MCF 10A (cell line): Measurements from ENCODE around the gene DPF1. TPM values are rescaled to one million over a fixed set of nuclear protein-coding genes. Genes with fewer than 3 reads are reported as not detected.

ENCODE experiments used
- BruUV-seq: library from RNA; stranded (reverse); fragments of 400-500 nt; replicated peaks from 2 replicates; lab custom pipeline; 2021; lab: Mats Ljungman, UMichigan
- CTCF ChIA-PET: fragments of 300-600 bp; sonication (Branson Sonifier 250); formaldehyde crosslinking; extraction: SDS; loops from one replicate; lab custom pipeline; 2021; ENCODE audit warnings: antibody characterized with exemption, inconsistent platforms; lab: Yijun Ruan, JAX
- POLR2A ChIA-PET: fragments of 300-600, 350-650 bp; sonication (Branson Sonifier 250); formaldehyde crosslinking; extraction: SDS; loops from one replicate; lab custom pipeline; 2020; ENCODE audit warnings: antibody characterized with exemption, inconsistent platforms; lab: Yijun Ruan, JAX
- DNase-seq: peaks from one replicate; pipeline ENCODE4 v3.0.0-alpha.2; 2018; ENCODE audit not compliant: unreplicated experiment
- H3K27ac Mint-ChIP-seq: one replicate; pipeline ENCODE4 v1.8.0; 2022; ENCODE audit warnings: mild to moderate bottlenecking, low read depth, mixed read lengths; ENCODE audit not compliant: unreplicated experiment
- H3K27me3 Mint-ChIP-seq: one replicate; pipeline ENCODE4 v1.8.0; 2022; ENCODE audit warnings: mixed read lengths; ENCODE audit not compliant: insufficient read depth, unreplicated experiment
- H3K36me3 Mint-ChIP-seq: one replicate; pipeline ENCODE4 v1.8.0; 2022; ENCODE audit warnings: mild to moderate bottlenecking, moderate library complexity, mixed read lengths; ENCODE audit not compliant: insufficient read depth, unreplicated experiment
- H3K4me1 Mint-ChIP-seq: one replicate; pipeline ENCODE4 v1.8.0; 2022; ENCODE audit warnings: mixed read lengths; ENCODE audit not compliant: insufficient read depth, unreplicated experiment
- H3K4me3 Mint-ChIP-seq: one replicate; pipeline ENCODE4 v1.8.0; 2022; ENCODE audit warnings: mild to moderate bottlenecking, moderate library complexity, mixed read lengths; ENCODE audit not compliant: unreplicated experiment
- H3K9me3 Mint-ChIP-seq: one replicate; pipeline ENCODE4 v1.8.0; 2022; ENCODE audit warnings: mixed read lengths; ENCODE audit not compliant: unreplicated experiment
- CTCF ChIP-seq: fragments of 200-600 bp; IDR thresholded peaks from one replicate; pipeline ENCODE4 v1.8.0; 2022; ENCODE audit warnings: antibody characterized with exemption, mild to moderate bottlenecking; ENCODE audit not compliant: unreplicated experiment
- intact Hi-C: fragments of 100-400 bp; cut with micrococcal nuclease; formaldehyde crosslinking; loops from 2 replicates; pipeline ENCODE4 v1.14.1; 2022
- total RNA-seq: library from RNA; stranded (reverse); gene quantifications from 2 replicates; pipeline ENCODE4 v1.2.3, GENCODE V29; 2022

Gene DPF1
- total RNA-seq, 1 experiment from 2014 or later: 1.2 TPM

DNA sequence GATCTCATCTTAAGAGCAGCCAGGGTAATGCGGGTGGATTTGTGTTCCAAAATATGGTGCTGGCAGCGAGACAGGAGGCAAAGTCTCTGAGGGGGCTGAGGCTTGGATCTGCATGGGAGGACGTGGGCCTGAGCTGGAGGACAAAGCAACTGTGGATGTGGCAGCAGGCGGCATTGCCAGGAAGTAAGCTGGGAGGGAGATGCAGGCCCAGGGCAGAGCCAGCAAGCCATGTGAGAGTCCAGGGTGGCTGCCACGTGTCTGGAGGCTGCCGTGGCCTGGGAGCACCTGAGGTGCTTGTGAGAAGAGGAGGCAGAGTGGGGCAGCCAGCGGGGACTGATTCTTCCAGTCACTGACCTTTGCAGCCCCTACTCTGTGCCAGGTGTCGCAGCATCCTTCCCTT lies 52.0 kb downstream of the DPF1 start:
- intact Hi-C loops: no loop called here
- H3K36me3 Mint-ChIP-seq: peaks cover 33% of the 10 kb centered on the region
- ChIA-PET CTCF (interaction anchor here (0.7 to 1.1 kb wide), 2 partner anchors 180 to 231 kb away, joined by 3 to 4 read pairs; partner anchors contain the start of gene FAM98C), POLR2A (no interaction called here)
- H3K9me3 Mint-ChIP-seq: no peaks in the 10 kb centered on the region
- no peak for TF ChIP-seq CTCF
- H3K4me3 Mint-ChIP-seq: no peak overlapping the region
- H3K27me3 Mint-ChIP-seq: no peaks in the 10 kb centered on the region
- DNase-seq: no peak
- H3K27ac Mint-ChIP-seq: peak overlapping the region; percentile 97
- H3K4me1 Mint-ChIP-seq: peaks cover 19% of the 10 kb centered on the region
- BruUV-seq: no TSS peak

DNA sequence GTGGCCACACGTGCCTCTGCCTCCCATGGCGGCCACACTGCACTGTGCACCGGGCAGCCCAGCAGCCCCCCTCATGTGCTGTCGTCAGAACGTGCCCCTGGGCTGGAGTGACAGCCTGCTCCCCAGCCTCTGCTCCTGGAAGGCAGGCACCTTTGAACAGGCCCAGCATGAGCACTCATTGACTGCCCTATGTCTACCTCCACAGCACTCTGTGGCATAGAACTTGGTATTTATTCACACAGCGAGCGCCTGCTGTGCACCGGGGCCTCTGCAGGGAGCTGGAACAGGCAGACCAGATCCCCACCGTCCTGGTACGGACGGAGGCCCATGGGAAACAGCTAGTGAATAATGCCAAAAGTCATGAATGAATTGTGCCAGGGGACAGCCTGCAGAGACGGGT lies 53.7 kb downstream of the DPF1 start:
- ChIA-PET POLR2A (no interaction called here), CTCF (no interaction called here)
- intact Hi-C loops: no loop called here
- Mint-ChIP-seq H3K36me3 (peaks cover 36% of the 10 kb centered on the region), H3K9me3 (no peaks in the 10 kb centered on the region), H3K4me3 (no peak overlapping the region), H3K4me1 (peaks cover 19% of the 10 kb centered on the region), H3K27ac (no peak overlapping the region), H3K27me3 (no peaks in the 10 kb centered on the region)
- BruUV-seq: no TSS peak
- no peak for DNase-seq
- TF ChIP-seq CTCF: no peak

DNA sequence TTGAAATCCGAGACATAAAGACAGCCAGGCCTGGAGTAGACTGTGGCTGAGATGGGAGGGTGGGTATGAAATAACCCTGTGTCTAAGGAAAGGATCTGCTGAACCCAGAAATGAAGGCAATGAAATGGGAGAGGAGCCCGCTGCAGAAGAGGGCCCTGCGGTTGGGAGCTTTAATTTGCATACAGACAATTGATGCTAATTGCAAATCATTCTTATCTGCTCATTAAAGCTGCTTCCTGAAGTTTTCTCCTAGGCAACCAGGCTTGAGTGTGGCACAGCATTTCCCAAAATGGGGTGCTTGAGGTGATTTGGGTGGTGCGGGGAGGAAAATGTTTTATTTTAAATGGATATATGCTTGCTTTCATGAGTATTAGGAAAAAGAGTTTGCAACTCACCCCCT lies 55.4 kb downstream of the DPF1 start:
- intact Hi-C loops: no loop called here
- no peak overlapping the region for H3K4me3 Mint-ChIP-seq
- no peak overlapping the region for H3K27ac Mint-ChIP-seq
- CTCF ChIA-PET: no interaction called here
- BruUV-seq: no TSS peak
- TF ChIP-seq CTCF: no peak
- POLR2A ChIA-PET: no interaction called here
- H3K36me3 Mint-ChIP-seq: peaks cover 27% of the 10 kb centered on the region
- H3K27me3 Mint-ChIP-seq: no peaks in the 10 kb centered on the region
- H3K9me3 Mint-ChIP-seq: no peaks in the 10 kb centered on the region
- H3K4me1 Mint-ChIP-seq: peaks cover 9% of the 10 kb centered on the region
- DNase-seq: no peak

- H3K4me3 Mint-ChIP-seq: no peak overlapping the region
- no peaks in the 10 kb centered on the region for H3K9me3 Mint-ChIP-seq
- H3K27me3 Mint-ChIP-seq: no peaks in the 10 kb centered on the region
- TF ChIP-seq CTCF: no peak
- H3K4me1 Mint-ChIP-seq: no peaks in the 10 kb centered on the region
- POLR2A ChIA-PET: no interaction called here
- CTCF ChIA-PET: interaction anchor here (0.6 kb wide), 1 partner anchor 100 kb away, joined by 3 read pairs; no protein-coding TSS in a partner anchor
- BruUV-seq: no TSS peak
- peaks cover 22% of the 10 kb centered on the region for H3K36me3 Mint-ChIP-seq
- intact Hi-C loops: no loop called here
- DNase-seq: no peak
- no peak overlapping the region for H3K27ac Mint-ChIP-seq
Observed at GRCh38 chr19:38165335-38165734, 58.7 kb downstream of the DPF1 start.
